LHCN-M2 (cell line): Measurements from ENCODE around the gene NDFIP2. TPM values are rescaled to one million over a fixed set of nuclear protein-coding genes. Genes with fewer than 3 reads are reported as not detected.
A peak's percentile ranks its signal among the peaks of the same experiment; 100 is the strongest.
"Not testable (repeated sequence)": the region's sequence is repeated elsewhere in the genome, so short reads cannot be mapped to it uniquely, and the experiment has no call there.

Experiments used
- DNase-seq: peaks from one replicate; pipeline ENCODE4 v3.0.0-alpha.2; 2012; ENCODE audit warnings: low read depth
- total RNA-seq: library from RNA; depleted of rRNA; stranded (reverse); fragments of >200 nt; gene quantifications from 2 replicates; pipeline ENCODE4 v1.2.3, GENCODE V29; 2014

Gene NDFIP2
- total RNA-seq, 1 experiment from 2014 or later, result 44.1 TPM

DNA sequence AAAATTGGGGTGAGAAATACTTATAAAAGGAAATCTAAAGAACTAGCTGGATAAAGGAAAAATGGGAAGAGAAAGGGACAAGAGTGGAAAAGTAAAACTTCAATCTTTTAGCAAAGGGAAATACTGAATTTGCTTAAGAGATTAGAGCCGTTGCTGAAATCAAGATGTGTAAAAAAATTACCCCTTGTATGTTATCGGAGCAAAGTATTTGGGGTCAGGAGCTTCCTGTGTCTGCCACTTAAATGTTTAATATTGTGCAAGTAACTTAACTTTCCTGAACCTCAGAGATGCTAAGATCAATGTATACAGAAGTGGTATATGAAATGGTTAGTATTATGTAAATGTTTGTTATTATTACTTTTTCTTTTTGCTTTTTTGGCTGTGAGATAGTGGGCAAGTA lies 51.6 kb downstream of the NDFIP2 start:
- no peak for DNase-seq

DNA sequence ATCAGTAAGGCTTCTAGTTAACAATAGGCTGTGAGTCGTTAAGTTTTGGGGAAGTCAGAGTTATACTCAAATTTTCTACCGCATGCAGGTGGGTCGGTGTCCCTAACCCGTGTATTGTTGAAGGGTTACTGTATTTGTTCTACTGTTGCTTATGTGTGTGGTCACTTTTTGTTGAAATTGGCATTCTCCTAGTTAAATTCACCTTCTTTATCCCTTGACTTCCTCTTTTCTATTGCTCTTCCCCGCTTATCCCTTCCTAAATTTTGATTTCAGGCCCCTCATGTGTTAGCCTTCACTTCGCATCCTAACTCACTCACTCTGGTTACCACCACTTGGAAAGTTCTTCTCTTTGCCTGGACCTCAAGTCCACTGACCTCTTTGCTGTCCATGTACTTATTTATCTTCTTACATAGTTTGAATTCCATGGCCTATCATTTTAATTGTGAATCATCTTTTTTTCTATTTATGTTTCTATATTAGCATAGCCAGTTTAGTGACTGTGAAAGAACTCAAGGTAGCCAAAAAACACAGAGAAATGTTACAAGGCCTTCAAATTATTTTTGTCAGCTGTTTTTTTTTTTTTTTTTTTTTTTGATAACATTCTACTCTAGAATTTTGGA lies 52.9 kb downstream of the NDFIP2 start:
- peak; percentile 51 for DNase-seq

DNA sequence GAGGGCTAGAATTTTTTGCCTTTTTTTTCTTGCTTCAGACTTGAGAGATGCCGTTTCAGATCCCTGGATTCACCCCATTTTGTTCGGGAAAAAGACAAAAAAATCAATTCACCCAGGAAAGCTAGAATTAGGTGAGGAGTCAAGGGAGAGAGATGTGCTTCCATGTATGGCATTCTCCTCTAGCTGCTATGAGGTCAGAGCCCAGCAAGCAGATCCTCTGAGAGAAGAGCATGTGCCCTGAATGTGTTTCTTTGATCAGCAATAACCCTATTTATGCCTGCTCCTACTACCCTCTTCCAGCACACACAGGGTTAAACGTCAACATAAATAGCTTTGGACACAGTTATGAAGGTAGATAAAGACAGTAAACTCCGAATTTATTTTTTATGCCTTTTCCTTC lies 53.6 kb downstream of the NDFIP2 start:
- DNase-seq, result no peak

DNA sequence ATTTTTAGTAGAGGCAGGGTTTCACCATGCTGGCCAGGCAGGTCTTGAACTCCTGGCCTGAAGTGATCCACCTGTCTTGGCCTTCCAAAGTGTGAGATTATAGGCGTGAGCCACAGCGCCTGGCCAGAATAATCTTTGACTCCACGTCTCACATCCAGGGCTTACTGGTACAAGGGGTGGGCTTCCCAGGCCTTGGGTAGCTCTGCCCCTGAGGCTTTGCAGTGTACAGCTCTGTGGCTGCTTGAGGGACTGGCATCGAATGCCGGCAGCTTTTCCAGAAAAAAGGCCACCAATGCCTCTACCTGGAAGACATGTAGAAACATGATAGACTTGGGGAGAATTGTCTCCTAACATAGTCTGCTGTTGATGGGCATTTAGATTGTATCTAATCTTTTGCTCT lies 57.8 kb downstream of the NDFIP2 start:
- no peak for DNase-seq

DNA sequence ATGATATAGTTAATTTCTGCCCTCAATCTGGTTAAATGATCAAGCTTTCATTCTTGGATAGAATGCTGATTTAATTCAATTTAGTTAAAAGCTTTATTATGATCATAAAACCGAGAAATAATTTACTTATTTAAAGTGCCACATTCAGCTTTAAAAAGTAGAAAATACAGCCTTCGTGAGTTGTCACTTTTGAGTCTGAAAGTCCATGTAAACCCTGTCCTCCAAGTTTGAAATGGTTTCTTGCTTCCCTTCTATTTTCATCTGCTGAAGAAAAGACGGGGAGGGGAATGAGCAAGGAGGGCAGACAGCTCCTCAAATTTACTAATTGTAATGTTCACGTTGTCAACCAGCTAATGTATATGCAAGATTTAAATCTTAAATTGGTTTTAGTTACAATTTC lies 59.5 kb downstream of the NDFIP2 start:
- no peak for DNase-seq

DNA sequence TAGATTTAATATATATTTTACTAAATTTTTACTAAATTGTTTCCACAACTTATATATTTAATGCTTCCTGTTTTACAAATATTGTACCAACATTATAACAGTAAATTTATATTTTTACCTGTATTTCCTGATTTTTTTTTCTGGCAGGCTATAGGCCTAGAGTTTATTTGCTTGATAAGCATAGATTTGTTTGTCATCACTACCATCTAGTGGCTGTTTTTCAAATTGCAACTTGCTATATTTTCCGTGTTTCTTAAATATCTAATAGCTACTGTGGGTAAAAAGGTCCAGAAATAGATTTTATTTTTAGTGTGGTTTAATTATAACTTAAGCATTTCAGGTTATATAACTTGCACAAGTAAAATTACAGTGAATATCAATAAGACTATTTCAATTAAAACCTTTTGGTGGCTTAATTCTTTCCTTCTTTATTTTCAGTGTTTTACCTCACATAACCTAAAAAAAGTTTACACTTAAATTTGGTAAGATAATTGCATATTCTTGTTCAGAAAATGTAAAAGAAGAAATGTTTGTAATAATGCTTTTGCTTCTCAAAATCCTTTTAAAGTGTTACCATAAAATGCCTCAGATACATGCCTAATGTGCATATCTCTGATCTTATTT lies 60.6 kb downstream of the NDFIP2 start:
- DNase-seq, result peak; percentile 68

DNA sequence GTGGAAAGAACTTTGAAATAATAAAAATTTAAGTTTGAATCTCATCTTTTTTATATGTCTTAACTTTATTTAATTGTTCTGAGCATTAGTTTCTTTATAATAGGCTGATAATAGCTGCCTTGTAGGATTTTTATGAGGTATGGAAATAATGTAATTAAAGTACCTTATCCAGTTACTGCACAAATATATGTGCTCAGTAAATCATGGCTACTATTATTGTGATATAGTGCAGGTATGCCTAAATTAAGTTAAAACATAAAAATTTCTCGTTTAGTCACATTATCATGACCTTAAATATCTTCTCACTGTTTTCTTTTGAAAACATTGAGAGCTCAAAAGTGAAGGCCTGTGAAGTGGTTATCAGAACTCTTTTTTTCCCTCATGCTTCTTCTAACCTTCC lies 62.9 kb downstream of the NDFIP2 start:
- no peak for DNase-seq

DNA sequence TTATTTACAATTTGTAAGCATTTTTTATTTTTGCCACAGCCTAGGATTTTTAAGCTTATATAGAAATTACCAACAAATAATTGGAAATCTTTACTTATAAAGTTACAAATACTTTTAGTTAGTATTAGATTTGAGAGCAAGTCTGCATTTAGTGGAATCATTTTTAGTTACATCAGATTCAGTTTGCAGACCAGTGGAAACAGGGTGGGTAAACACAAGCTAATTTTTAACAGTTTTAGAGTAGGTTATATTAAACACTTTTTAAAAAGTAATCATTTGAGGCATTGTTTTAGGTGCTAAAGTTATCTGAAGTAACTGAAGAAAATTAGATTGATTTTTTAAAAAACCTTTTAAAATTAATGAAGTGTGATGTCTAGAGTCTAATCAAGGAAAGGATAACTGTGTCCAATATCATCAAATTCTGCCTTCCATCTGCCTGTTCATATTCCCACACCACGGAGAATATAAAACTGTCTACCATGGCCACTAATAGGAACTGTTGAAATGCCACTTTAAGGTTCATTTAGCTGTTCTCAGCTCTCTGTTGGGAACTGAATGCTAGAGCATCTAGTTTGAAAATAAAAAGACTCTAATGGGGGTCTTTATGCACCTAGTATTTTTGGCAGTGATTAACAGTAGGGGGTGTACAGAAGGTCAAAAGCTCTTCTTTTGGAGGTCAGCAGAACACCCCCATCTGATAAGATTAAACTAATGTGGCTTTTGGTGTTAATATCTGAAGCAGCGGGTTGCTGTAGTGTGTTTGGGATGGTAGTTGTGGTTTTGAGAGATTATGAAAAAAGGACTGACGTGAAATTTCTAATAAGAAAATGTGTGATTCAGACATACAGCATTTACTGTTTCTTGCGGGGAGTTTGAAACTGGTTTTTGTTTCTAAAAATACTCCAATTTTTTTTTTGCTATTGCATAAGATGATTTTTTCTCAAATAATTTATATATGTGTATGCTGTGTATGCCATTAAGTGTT lies 66.5 kb downstream of the NDFIP2 start:
- no peak for DNase-seq

DNA sequence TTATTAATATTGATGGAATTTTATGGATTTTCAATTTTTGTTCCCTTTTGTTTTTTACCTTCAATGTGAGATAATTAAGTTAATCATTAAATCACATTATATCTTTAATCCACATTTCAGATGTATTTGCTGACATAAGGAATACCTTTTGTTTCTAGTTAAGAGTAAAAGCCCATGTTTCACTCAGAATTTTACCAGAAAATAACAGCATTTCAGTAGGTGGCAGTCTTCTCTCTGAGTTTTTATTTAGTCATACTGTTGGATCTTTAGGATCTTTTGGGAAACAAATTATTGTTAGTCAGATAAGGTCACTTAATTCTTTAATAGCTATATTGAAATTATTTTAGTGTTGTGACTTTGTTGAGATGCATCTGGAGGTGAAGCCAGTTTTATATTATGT lies 67.9 kb downstream of the NDFIP2 start:
- peak; percentile 36 for DNase-seq

DNA sequence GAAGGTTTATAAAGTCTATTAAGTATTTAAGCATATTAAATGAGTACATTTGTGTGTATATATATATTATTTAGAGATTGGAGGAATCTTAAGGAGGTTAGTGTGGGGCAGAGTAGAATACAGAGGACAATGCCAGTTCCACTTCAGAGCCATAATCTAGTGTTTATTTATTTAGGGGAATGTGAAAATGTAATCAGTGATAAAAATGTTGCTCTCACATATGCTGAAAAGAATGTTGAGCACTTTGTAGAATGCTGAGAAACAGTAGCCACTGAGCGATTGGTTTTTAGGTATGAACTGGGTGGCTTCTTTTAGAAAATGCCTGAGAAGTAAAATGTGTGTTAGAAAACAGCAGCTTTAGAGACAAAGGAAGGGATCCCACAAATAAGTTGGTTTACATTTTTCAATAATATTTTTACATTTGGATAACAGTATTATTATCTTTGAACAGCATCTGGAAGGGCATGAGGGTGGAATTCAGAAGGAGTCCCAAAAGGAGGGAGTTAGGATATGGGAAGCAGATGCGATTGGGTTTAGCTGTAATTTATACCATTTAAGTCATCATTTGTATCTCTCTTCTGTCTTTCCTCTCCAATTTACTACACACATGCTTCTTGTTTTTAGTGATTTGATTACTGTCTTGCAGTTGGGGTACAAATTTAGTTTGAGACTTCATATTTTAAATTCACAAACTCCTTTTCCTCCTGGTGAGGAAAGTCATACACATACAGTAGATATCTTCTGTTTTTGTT lies 68.6 kb downstream of the NDFIP2 start:
- no peak for DNase-seq

DNA sequence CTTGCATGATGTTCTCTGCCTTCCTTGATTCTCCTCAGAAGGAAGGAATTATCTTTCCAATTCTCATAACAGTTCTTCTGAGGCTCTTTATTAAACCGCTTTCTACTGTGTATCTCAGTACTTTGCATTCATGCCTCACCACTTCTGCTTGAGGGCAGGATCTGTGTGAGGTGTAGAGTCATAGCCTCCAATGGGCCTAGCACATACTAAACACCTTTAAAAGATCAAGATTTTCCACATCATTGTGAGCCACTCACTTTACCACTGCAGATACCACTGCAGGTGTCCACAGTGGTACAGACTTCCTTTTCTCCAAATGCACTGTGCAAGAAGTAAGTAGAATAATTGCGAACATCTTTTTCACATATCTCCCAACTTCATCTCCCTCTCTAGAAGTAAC lies 76.7 kb downstream of the NDFIP2 start:
- no peak for DNase-seq

DNA sequence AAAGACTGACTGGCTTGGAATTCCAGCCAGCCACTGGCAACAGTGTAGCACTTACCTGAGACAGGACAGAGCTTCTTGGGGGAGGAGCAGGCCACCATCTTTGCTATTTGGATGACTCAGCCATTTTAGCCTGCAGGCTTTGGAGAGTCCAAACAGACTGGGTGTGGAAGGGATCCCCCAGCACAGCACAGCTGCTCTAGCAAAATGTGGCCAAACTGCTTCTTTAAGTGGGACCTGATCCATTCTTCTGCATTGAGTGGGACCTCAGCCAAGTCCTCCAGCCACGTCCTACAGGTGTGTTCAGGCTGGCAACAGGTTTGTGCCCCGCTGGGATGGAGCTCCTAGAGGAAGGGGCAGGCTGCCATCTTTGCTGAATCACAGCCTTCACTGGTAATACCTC lies 80.0 kb downstream of the NDFIP2 start:
- DNase-seq, result no peak

DNA sequence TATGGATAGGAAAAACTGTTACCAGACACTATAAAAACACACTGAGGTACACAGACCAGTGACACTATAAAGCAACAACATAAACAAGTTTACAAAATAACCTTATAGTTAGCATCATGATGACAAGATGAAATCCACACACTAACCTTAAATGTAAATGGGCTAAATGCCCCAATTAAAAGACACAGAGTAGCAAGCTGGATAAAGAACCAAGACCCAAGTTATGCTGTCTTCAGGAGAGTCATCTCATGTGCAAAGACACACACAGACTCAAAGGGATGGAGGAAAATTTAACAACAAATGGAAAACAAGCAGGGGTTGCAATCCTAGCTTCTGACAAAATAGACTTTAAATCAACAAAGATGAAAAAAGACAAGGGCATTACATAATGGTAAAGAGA lies 81.6 kb downstream of the NDFIP2 start:
- no peak for DNase-seq

DNA sequence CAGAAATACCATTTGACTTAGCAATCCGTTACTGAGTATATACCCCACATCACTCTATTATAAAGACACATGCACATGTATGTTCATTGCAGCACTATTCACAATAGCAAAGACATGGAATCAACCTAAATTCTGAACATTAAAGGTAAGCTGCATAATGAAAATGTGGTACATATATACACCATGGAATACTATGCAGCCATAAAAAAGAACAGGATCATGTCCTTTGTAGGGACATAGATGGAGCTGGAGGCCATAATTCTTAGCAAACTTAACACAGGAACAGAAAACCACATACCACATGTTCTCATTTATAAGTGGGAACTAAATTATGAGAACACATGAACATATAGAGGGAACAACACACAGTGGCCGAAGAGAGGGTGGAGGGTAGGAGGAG lies 85.2 kb downstream of the NDFIP2 start:
- no peak for DNase-seq

DNA sequence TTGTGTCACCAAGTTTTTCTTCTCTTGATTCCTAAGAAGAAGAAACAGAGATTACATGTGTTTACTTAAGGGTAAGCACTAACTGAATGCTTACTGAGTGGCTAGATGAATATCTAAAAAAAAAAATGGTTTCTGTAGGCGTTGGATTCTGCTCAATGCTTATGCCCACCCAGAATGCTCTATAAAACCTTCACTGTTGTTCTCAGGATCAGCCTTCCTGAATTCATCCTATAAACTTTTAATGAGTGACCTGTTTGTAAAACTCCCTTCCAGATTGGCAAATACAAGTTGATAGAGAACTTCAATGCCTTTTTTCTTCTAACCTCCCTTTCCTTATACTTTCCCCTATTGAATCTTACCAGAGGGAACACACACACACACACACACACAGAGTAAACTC lies 90.2 kb downstream of the NDFIP2 start:
- DNase-seq, result no peak

DNA sequence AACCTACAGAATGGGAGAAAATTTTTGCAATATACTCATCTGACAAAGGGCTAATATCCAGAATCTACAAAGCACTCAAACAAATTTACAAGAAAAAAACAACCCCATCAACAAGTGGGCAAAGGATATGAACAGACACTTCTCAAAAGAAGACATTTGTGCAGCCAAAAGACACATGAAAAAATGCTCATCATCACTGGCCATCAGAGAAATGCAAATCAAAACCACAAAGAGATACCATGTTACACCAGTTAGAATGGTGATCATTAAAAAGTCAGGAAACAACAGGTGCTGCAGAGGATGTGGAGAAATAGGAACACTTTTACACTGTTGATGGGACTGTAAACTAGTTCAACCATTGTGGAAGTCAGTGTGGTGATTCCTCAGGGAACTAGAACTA lies 92.9 kb downstream of the NDFIP2 start:
- DNase-seq, result not testable (repeated sequence)

DNA sequence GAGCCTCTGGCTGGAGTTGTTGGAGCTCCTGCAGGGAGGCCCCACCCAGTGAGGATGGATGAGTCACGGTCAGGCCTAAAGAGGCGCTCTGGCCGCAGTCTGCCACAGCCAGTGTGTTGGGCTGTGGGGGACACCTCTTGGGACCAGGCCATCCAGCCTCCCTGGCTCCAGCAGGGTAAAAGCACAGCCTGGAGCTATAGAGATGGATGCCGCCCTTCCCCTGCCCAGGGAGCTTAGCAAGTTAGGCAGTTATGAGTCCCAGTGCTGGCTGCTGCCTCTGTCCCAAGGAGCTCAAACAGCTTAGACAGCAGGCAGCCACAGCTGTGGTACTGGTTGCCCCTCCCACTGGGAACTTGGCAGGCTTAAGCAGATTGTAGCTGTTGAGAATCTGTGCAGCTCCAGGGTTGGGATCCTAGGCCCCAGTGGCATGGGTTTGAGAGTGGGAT lies 100.9 kb downstream of the NDFIP2 start:
- peak; percentile 84 for DNase-seq

DNA sequence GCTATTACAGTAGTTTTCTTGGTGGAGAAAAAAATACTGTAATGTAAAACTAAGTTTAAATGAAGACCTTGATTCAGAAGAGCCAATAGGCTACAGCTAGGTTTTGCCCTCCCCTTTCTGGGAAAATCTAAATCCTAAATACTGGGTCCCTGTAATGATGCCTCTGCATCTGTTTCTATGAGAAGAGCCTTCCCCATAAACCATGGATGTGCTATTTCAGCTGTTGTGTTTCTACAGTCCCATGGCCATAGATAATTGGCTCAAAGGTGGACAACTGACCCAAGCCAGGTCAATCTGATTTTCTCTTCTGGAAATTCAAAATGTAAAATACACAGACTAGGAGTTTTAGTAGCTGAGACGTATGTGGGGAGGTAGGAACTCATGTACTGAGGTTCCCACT lies 101.9 kb downstream of the NDFIP2 start:
- DNase-seq, result peak; percentile 57

DNA sequence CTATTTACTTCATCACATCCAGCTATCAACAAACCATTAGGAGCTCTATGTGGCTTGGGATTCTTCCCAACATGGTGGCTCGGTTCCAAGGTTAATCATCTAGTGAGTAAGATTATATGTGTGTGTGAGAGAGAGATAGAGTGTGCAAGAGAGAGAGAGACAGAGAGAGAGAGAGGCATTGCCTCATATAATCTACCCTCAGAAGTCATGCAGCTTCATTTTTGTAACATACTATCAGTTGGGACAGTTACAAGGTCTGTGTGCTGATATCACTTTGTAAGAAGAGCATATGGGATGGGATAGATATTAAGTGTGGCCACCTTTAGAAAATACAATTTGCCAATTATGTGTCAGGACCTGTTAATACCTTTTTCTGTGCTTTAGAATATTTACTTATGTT lies 104.1 kb downstream of the NDFIP2 start:
- DNase-seq, result no peak

DNA sequence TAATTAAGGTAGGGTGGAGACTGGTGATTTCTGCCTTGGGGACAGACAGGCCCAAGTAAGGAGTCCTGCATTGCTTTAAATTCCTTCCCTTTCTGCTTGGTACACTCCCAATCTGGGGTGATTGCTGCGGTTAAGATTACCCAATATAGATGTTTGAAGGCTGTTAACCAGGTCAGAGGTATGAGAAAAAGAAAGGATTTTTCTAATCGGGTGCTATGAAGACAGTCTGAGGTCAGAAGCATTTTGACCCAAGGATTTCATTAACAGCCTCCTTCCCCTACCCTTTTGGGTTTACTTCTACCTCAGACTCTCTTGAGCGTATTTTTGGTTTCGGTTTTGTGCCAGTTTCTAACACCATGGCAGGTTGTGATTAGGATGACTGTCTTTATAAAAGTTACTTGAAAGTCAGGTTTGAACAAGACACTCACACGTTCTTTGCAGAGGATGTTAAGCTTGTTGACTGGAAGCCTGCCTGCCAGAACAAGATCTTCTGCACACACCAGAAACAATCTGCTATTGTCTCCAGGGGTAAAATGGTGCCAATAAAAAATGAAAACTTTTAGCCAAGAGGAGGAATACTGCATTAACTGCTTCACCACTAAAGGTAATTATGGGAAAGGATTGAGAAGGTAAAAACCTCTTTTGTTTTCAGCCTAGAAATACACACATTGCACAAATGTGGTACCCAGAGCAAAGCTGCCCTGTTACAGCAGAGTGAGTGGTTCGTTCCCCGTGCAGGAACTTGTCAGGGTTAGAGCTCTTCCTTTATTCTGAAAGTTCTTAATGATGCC lies 108.8 kb downstream of the NDFIP2 start:
- DNase-seq, result peak; percentile 54

DNA sequence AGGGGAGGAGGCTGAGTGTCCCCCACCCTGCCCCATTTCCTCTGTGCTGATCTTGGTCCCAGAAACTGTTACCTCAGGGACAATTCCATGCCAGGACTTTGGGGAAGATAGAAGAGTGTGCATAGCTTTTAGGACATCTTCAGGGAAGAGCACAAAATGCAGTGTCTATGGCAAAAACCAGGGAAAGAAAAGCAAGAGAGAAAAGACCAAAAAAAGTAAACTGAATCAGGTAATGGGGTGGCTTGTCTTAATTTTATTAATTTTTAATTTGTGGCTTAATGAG lies 109.4 kb downstream of the NDFIP2 start:
- no peak for DNase-seq
